Astrocyte of the spinal cord (primary cell): ENCODE measurements around the gene TYRO3.

Experiments
- DNase-seq: peaks from one replicate; pipeline ENCODE4 v3.0.0; 2011; ENCODE audit warnings: low read depth, low spot score
- H3K4me3 ChIP-seq: 2 replicates; pipeline ENCODE4 v1.5.1; 2011; ENCODE audit warnings: low read depth, mild to moderate bottlenecking, low read length, moderate library complexity
- CTCF ChIP-seq: IDR thresholded peaks from 2 replicates; pipeline ENCODE4 v1.5.1; 2012; ENCODE audit warnings: low read depth, mild to moderate bottlenecking, low read length, inconsistent platforms
- in situ Hi-C: cut with HindIII; loops from 2 replicates; pipeline ENCODE4 v1.10.0; 2017; ENCODE audit warnings: low sequenced_read_pairs

TYRO3 gene

GRCh38 chr15:41609123-41609522 lies 50.1 kb downstream of the TYRO3 start:
- in situ Hi-C loops = no loop called here
- no peak overlapping the region for H3K4me3 ChIP-seq
- DNase-seq = no peak
- no peak for TF ChIP-seq CTCF

GRCh38 chr15:41610048-41610447 lies 51.0 kb downstream of the TYRO3 start:
- no peak overlapping the region for H3K4me3 ChIP-seq
- TF ChIP-seq CTCF = no peak
- no peak for DNase-seq
- in situ Hi-C loops = no loop called here

GRCh38 chr15:41620536-41621199 lies 61.7 kb downstream of the TYRO3 start:
- DNase-seq = no peak
- no peak for TF ChIP-seq CTCF
- in situ Hi-C loops = no loop called here
- peak overlapping the region; percentile 55 for H3K4me3 ChIP-seq

GRCh38 chr15:41621200-41622193 lies 62.5 kb downstream of the TYRO3 start:
- TF ChIP-seq CTCF = no peak
- peak; percentile 88 for DNase-seq
- in situ Hi-C loops = no loop called here
- H3K4me3 ChIP-seq = peak overlapping the region; percentile 55

GRCh38 chr15:41622901-41623300 lies 63.9 kb downstream of the TYRO3 start:
- no peak for TF ChIP-seq CTCF
- in situ Hi-C loops = no loop called here
- DNase-seq = no peak
- no peak overlapping the region for H3K4me3 ChIP-seq

GRCh38 chr15:41627203-41627602 lies 68.2 kb downstream of the TYRO3 start:
- no peak for DNase-seq
- no peak for TF ChIP-seq CTCF
- in situ Hi-C loops = no loop called here
- no peak overlapping the region for H3K4me3 ChIP-seq
